ENCODE data around the gene MRC2.

MRC2 gene

GRCh38 chr17:62653826-62654761, 26.6 kb downstream of the MRC2 start:
- Mint-ChIP-seq H3K27ac (peak overlapping the region; percentile 69), H3K9me3 (no peaks in the 10 kb centered on the region), H3K36me3 (peaks cover 0 to 5% of the 10 kb centered on the region in 2 donors), H3K4me3 (peak overlapping the region; percentile 88 to 91), H3K4me1 (peaks cover 21 to 32% of the 10 kb centered on the region in 2 donors), H3K27me3 (peaks cover 0 to 6% of the 10 kb centered on the region in 2 donors)
- DNase-seq: peak; percentile 21
- ATAC-seq (replicated peaks): peak; percentile 5 to 13

GRCh38 chr17:62655656-62656055, 28.2 kb downstream of the MRC2 start:
- Mint-ChIP-seq H3K4me1 (peaks cover 21 to 32% of the 10 kb centered on the region in 2 donors), H3K4me3 (no peak overlapping the region), H3K36me3 (peaks cover 5 to 6% of the 10 kb centered on the region in 2 donors), H3K27me3 (peaks cover 0 to 9% of the 10 kb centered on the region in 2 donors), H3K9me3 (peaks cover 5 to 7% of the 10 kb centered on the region in 2 donors), H3K27ac (no peak overlapping the region)
- DNase-seq: no peak
- no peak for ATAC-seq (replicated peaks)

- Mint-ChIP-seq H3K4me3 (no peak overlapping the region), H3K9me3 (peaks cover 11 to 15% of the 10 kb centered on the region in 2 donors), H3K36me3 (peaks cover 7 to 11% of the 10 kb centered on the region in 2 donors), H3K27me3 (peaks cover 0 to 9% of the 10 kb centered on the region in 2 donors), H3K4me1 (peaks cover 21 to 31% of the 10 kb centered on the region in 2 donors), H3K27ac (no peak overlapping the region)
- ATAC-seq (replicated peaks) (no peak), DNase-seq (no peak)
Observed at GRCh38 chr17:62656446-62656845, 29.0 kb downstream of the MRC2 start.

GRCh38 chr17:62657145-62657665, 29.7 kb downstream of the MRC2 start:
- H3K36me3 Mint-ChIP-seq: peaks cover 8 to 13% of the 10 kb centered on the region in 2 donors
- H3K27ac Mint-ChIP-seq: peak overlapping the region; percentile 11
- no peak for ATAC-seq (replicated peaks)

GRCh38 chr17:62657690-62658089, 30.2 kb downstream of the MRC2 start:
- H3K27ac Mint-ChIP-seq: no peak overlapping the region
- H3K9me3 Mint-ChIP-seq: peaks cover 14 to 16% of the 10 kb centered on the region in 2 donors
- H3K27me3 Mint-ChIP-seq: peaks cover 0 to 13% of the 10 kb centered on the region in 2 donors
- no peak overlapping the region for H3K4me3 Mint-ChIP-seq
- DNase-seq (no peak), ATAC-seq (replicated peaks) (no peak)
- peaks cover 15 to 19% of the 10 kb centered on the region in 2 donors for H3K4me1 Mint-ChIP-seq
- H3K36me3 Mint-ChIP-seq: peaks cover 8 to 13% of the 10 kb centered on the region in 2 donors

More at GRCh38 chr17:62657145-62657665, 29.7 kb downstream of the MRC2 start:
- DNase-seq: no peak
- Mint-ChIP-seq H3K27me3 (peaks cover 0 to 9% of the 10 kb centered on the region in 2 donors), H3K4me1 (peaks cover 19 to 23% of the 10 kb centered on the region in 2 donors), H3K4me3 (no peak overlapping the region), H3K9me3 (peaks cover 13 to 16% of the 10 kb centered on the region in 2 donors)

GRCh38 chr17:62658136-62658920, 30.9 kb downstream of the MRC2 start:
- peaks cover 14 to 16% of the 10 kb centered on the region in 2 donors for H3K9me3 Mint-ChIP-seq
- H3K4me3 Mint-ChIP-seq: no peak overlapping the region
- peaks cover 10 to 12% of the 10 kb centered on the region in 2 donors for H3K4me1 Mint-ChIP-seq
- H3K27ac Mint-ChIP-seq: no peak overlapping the region
- DNase-seq: no peak
- H3K27me3 Mint-ChIP-seq: peaks cover 0 to 15% of the 10 kb centered on the region in 2 donors
- H3K36me3 Mint-ChIP-seq: peaks cover 8 to 13% of the 10 kb centered on the region in 2 donors
- no peak for ATAC-seq (replicated peaks)

DNA sequence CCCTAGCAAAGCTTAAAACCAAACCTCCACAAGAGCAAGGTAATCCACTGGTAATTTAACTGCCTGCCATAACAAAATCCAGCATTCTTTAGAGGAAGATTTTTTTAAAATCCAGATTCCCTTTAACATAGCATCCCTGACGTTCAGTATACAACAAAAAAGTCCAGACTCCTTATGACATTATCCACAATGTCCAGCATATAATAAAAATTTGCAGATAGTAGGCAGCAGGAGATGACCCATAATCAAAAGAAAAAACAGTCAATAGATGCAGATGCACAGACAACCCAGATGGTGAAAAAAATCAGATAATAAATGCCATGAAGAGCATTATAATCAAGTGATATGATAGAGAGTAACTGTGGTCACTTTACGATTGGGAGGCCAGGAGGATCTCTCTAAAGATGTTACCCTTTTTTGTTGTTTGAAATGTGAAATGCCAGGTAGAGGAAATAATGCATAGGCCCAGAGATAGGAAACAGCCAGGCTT, 33.2 kb downstream of the MRC2 start:
- Mint-ChIP-seq H3K4me1 (peaks cover 0 to 3% of the 10 kb centered on the region in 2 donors), H3K4me3 (no peak overlapping the region), H3K27ac (no peak overlapping the region), H3K36me3 (peaks cover 5 to 20% of the 10 kb centered on the region in 2 donors), H3K9me3 (peaks cover 14 to 16% of the 10 kb centered on the region in 2 donors), H3K27me3 (peaks cover 0 to 15% of the 10 kb centered on the region in 2 donors)
- DNase-seq: no peak
- no peak for ATAC-seq (replicated peaks)

DNA sequence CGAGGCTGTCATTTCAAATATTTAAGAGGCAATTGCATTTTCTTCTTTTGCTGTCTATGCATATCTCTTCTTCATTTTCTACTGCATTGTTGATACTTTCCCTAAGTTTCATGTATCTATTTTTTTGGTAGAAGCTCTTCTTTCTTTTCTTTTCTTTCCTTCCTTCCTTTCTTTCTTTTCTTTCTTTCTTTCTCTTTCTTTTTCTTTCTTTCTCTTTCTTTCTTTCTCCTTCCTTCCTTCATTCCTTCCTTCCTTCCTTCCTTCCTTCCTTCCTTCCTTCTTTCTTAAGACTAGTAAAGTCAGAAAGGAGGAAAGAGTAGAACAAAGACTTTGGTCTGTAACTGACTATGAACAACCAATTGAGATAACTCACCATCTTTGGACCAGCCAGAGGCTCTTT, 33.9 kb downstream of the MRC2 start:
- Mint-ChIP-seq H3K4me1 (peaks cover 0 to 3% of the 10 kb centered on the region in 2 donors), H3K27me3 (peaks cover 0 to 15% of the 10 kb centered on the region in 2 donors), H3K9me3 (peaks cover 14 to 16% of the 10 kb centered on the region in 2 donors), H3K36me3 (peaks cover 5 to 20% of the 10 kb centered on the region in 2 donors), H3K4me3 (no peak overlapping the region), H3K27ac (no peak overlapping the region)
- no peak for ATAC-seq (replicated peaks)
- DNase-seq: no peak

DNA sequence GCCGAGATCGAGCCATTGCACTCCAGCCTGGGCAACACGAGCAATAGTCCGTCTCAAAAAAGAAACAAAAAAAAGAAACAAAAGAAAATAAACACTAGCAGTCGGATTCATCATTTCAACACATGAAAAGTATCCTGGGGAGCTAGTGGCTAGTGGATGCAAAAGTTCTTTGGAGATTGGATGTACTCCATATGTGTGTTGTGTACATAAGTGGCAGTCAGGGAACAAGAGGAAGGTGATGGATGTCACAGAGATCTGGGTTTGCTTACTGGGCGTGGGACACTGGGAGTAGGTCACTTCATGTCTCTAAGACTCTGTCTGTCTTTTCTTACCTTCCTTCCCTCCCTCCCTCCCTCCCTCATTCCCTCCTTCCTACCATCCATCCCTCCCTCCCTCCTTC, 35.4 kb downstream of the MRC2 start:
- Mint-ChIP-seq H3K4me1 (peaks cover 0 to 3% of the 10 kb centered on the region in 2 donors), H3K4me3 (no peak overlapping the region), H3K27ac (no peak overlapping the region), H3K27me3 (peaks cover 0 to 15% of the 10 kb centered on the region in 2 donors), H3K36me3 (peaks cover 5 to 20% of the 10 kb centered on the region in 2 donors), H3K9me3 (peaks cover 14 to 16% of the 10 kb centered on the region in 2 donors)
- no peak for ATAC-seq (replicated peaks)
- no peak for DNase-seq

DNA sequence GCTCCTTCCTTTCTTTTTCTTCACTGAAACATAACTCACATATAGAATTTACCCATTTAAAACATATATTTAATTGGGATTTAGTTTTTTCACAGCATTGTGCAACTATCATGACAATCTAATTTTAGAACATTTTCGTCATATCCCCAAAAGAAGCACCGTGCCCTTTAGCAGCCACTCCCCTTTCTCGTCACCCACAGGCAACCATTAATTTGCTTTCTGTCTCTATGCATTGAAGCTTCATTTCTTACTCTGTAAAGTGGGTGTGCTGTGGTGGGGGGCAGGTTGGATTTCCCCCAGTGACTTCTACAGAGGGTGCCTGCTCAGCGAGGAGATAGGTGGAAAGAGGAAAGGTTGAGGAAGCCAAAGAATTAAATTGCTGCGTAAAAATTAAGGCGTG, 35.8 kb downstream of the MRC2 start:
- H3K36me3 Mint-ChIP-seq: peaks cover 5 to 20% of the 10 kb centered on the region in 2 donors
- H3K9me3 Mint-ChIP-seq: peaks cover 14 to 16% of the 10 kb centered on the region in 2 donors
- ATAC-seq (replicated peaks) (no peak), DNase-seq (no peak)
- H3K27ac Mint-ChIP-seq: no peak overlapping the region
- H3K4me3 Mint-ChIP-seq: no peak overlapping the region
- H3K27me3 Mint-ChIP-seq: peaks cover 0 to 15% of the 10 kb centered on the region in 2 donors
- peaks cover 0 to 3% of the 10 kb centered on the region in 2 donors for H3K4me1 Mint-ChIP-seq

GRCh38 chr17:62664336-62665120, 37.1 kb downstream of the MRC2 start:
- no peak overlapping the region for H3K4me3 Mint-ChIP-seq
- peaks cover 0 to 3% of the 10 kb centered on the region in 2 donors for H3K4me1 Mint-ChIP-seq
- H3K9me3 Mint-ChIP-seq: peaks cover 14 to 16% of the 10 kb centered on the region in 2 donors
- ATAC-seq (replicated peaks): no peak
- no peak for DNase-seq
- H3K27ac Mint-ChIP-seq: no peak overlapping the region
- peaks cover 7 to 19% of the 10 kb centered on the region in 2 donors for H3K36me3 Mint-ChIP-seq
- H3K27me3 Mint-ChIP-seq: peaks cover 0 to 10% of the 10 kb centered on the region in 2 donors

- no peak overlapping the region for H3K4me3 Mint-ChIP-seq
- no peak overlapping the region for H3K27ac Mint-ChIP-seq
- H3K4me1 Mint-ChIP-seq: peaks cover 0 to 3% of the 10 kb centered on the region in 2 donors
- ATAC-seq (replicated peaks) (no peak), DNase-seq (no peak)
- peaks cover 0 to 10% of the 10 kb centered on the region in 2 donors for H3K27me3 Mint-ChIP-seq
- H3K9me3 Mint-ChIP-seq: peaks cover 9 to 10% of the 10 kb centered on the region in 2 donors
- peaks cover 7 to 14% of the 10 kb centered on the region in 2 donors for H3K36me3 Mint-ChIP-seq
Observed at GRCh38 chr17:62665599-62665998, 38.1 kb downstream of the MRC2 start.
